ENCODE data around the gene PIGW. TPM values are rescaled to one million over a fixed set of nuclear protein-coding genes. Genes with fewer than 3 reads are reported as not detected.

PIGW gene
- total and polyA plus RNA-seq, 2 of the 8 experiments (the other 6 are each of a cell fraction or from before 2014, with no cell fraction given): 12.1 to 28.9 TPM

DNA sequence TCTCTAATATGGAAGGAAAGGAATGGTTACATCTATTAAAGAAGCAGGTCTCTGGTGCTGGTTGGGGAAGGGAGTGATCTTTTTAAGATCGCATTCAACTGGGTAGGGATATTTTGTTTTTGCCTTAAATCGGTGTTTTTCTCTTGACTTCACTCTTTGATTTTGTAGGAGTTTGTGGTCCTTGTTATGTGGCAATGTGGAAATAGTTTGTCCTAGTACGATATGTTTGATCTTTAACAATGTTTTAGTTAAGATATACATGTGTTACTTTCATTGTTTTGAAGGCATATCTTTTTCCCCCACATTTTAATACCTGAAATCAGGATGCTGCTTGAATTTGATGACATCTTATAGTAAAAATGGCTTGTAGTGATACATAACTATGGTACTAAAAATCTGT, 18.7 kb downstream of the PIGW start:
- Histone ChIP-seq H3K23me2 (ENCODE audit: low read depth, low read length) (no peaks in the 10 kb centered on the region), H3K4ac (replicated peaks; ENCODE audit: insufficient read length, low read depth, low read length) (no peak overlapping the region), H3K23ac (ENCODE audit: insufficient read length) (no peak overlapping the region), H2AFZ (ENCODE audit: low read length) (no peak overlapping the region), H3K79me2 (ENCODE audit: control insufficient read depth in 1 of 2, insufficient read depth in 2 of 2, low read length in 2 of 2) (peaks cover 0 to 65% of the 10 kb centered on the region in 2 experiments; a peak in 2 of 4 replicates), H3K4me3 (ENCODE audit: extremely low read depth in 1 of 4, insufficient read depth in 2 of 4, low read depth in 3 of 4, low read length in 4 of 4) (no peak overlapping the region), H3K27ac (ENCODE audit: low read depth, low read length) (no peak overlapping the region), H2AK5ac (ENCODE audit: low read depth, low read length) (no peak overlapping the region), H3K9me3 (ENCODE audit: insufficient read depth in 2 of 2, low read depth in 1 of 2, low read length in 1 of 2) (no peaks in the 10 kb centered on the region), H4K8ac (ENCODE audit: extremely low read depth, insufficient read depth, low read length) (no peak overlapping the region), H2BK15ac (ENCODE audit: low read length) (no peak overlapping the region), H3K36me3 (ENCODE audit: control insufficient read depth in 2 of 4, insufficient read depth in 4 of 4, low read length in 3 of 4) (peaks cover 5 to 26% (median 8%) of the 10 kb centered on the region in 4 experiments; a peak in 6 of 8 replicates), H4K20me1 (replicated peaks in 1 of 2; ENCODE audit: control insufficient read depth in 1 of 2, insufficient read depth in 2 of 2, low read length in 2 of 2) (peaks cover 3% of the 10 kb centered on the region in 2 experiments), H2BK12ac (ENCODE audit: low read depth, low read length) (no peak overlapping the region), H3K79me1 (ENCODE audit: low read depth, low read length) (no peaks in the 10 kb centered on the region; the same call in 1 of the 2 replicates), H3K4me1 (replicated peaks in 1 of 4; ENCODE audit: control insufficient read depth in 3 of 4, insufficient read depth in 4 of 4, low read length in 3 of 4) (no peaks in the 10 kb centered on the region; a peak in 1 of 7 replicates), H4K5ac (ENCODE audit: insufficient read length, low read depth, low read length) (no peak overlapping the region), H3K18ac (ENCODE audit: extremely low read depth, low read length) (no peak overlapping the region), H3K27me3 (replicated peaks in 1 of 4; ENCODE audit: control insufficient read depth in 3 of 4, extremely low read depth in 1 of 4, insufficient read depth in 3 of 4, low read length in 3 of 4) (no peaks in the 10 kb centered on the region), H3K9ac (replicated peaks in 1 of 4; ENCODE audit: extremely low read depth in 1 of 4, low read depth in 3 of 4, low read length in 3 of 4) (no peak overlapping the region), H3K4me2 (ENCODE audit: insufficient read depth in 1 of 2, low read depth in 2 of 2, low read length in 2 of 2) (no peak overlapping the region), H2BK120ac (replicated peaks; ENCODE audit: low read depth, low read length) (no peak overlapping the region), H2BK5ac (ENCODE audit: low read depth, low read length) (no peak overlapping the region), H2BK20ac (ENCODE audit: low read length) (no peak overlapping the region), H3K14ac (ENCODE audit: insufficient read length) (no peak overlapping the region), H4K91ac (replicated peaks; ENCODE audit: insufficient read length, low read length) (no peak overlapping the region), H3K56ac (replicated peaks; ENCODE audit: insufficient read length, low read depth, low read length) (no peak overlapping the region)
- FAIRE-seq (no peak), DNase-seq (ENCODE audit: low read depth in 1 of 2, low spot score in 2 of 2) (no peak)
- ChIA-PET CTCF (ENCODE audit: partially characterized antibody) (no interaction called here), POLR2A (ENCODE audit: partially characterized antibody) (interaction anchor here (1.0 kb wide), 1 partner anchor 19 kb away, joined by 4 read pairs; no protein-coding TSS in a partner anchor)
- 97% methylated on average over 3 of the region's 3 CpGs; no CpG with 5 or more reads in 1 of the 2 experiments for WGBS, 2 experiments (ENCODE audit: extremely low coverage in 1 of 2, insufficient coverage in 1 of 2, insufficient read length in 1 of 2, insufficient replicate concordance in 2 of 2, low coverage in 1 of 2, low lambda C conversion rate in 2 of 2, missing lambda C conversion rate in 1 of 2)
- no peak for TF ChIP-seq NRF1 (IDR thresholded peaks at IDR 0.05; ENCODE audit: low read depth, low read length)
- TF ChIP-seq EP300 (IDR thresholded peaks at IDR 0.05; ENCODE audit: borderline replicate concordance in 1 of 2, low read depth in 2 of 2, low read length in 2 of 2): no peak
- TF ChIP-seq BCL11A (IDR thresholded peaks at IDR 0.05; ENCODE audit: low read depth in 2 of 2, low read length in 2 of 2): no peak
- TF ChIP-seq, protein P1, sequence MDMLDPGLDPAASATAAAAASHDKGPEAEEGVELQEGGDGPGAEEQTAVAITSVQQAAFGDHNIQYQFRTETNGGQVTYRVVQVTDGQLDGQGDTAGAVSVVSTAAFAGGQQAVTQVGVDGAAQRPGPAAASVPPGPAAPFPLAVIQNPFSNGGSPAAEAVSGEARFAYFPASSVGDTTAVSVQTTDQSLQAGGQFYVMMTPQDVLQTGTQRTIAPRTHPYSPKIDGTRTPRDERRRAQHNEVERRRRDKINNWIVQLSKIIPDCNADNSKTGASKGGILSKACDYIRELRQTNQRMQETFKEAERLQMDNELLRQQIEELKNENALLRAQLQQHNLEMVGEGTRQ (IDR thresholded peaks at IDR 0.05; ENCODE audit: low read length): no peak
- TF ChIP-seq POLR2AphosphoS5 (IDR thresholded peaks at IDR 0.05; ENCODE audit: low read depth, low read length): no peak
- no peak for TF ChIP-seq KDM4A (IDR thresholded peaks at IDR 0.05; ENCODE audit: low read depth, low read length, severe bottlenecking)
- TF ChIP-seq CHD1 (IDR thresholded peaks at IDR 0.05; ENCODE audit: low read depth, low read length): no peak
- TF ChIP-seq, protein P2, sequence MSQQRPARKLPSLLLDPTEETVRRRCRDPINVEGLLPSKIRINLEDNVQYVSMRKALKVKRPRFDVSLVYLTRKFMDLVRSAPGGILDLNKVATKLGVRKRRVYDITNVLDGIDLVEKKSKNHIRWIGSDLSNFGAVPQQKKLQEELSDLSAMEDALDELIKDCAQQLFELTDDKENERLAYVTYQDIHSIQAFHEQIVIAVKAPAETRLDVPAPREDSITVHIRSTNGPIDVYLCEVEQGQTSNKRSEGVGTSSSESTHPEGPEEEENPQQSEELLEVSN (IDR thresholded peaks at IDR 0.05): no peak
- TF ChIP-seq NANOG (IDR thresholded peaks at IDR 0.05; ENCODE audit: insufficient read depth, low read depth, low read length, poor library complexity, severe bottlenecking): no peak
- no peak for TF ChIP-seq CHD2 (IDR thresholded peaks at IDR 0.05; ENCODE audit: low read length)
- no peak for TF ChIP-seq EGR1 (IDR thresholded peaks at IDR 0.05; ENCODE audit: borderline replicate concordance, low read depth, low read length)
- no peak for TF ChIP-seq CEBPB (IDR thresholded peaks at IDR 0.05; ENCODE audit: low read depth, low read length)
- TF ChIP-seq SP1 (IDR thresholded peaks at IDR 0.05; ENCODE audit: low read depth, low read length): no peak

All from H1 (cell line).